Muscle layer of colon (tissue), 2 donors: ENCODE results near the gene UBQLN3.

Experiments used
- H3K27ac ChIP-seq: one replicate; pipeline ENCODE4 v1.7.0; 2013; ENCODE audit warnings: low read depth, mild to moderate bottlenecking, low read length, moderate library complexity
- H3K27me3 ChIP-seq, 2 donors: one replicate each; pipeline ENCODE4 v1.7.0; 2013; ENCODE audit warnings: low read length in 2 of 2, mild to moderate bottlenecking in 2 of 2; ENCODE audit not compliant: insufficient read depth in 2 of 2, control insufficient read depth in 1 of 2
- H3K36me3 ChIP-seq: one replicate; pipeline ENCODE4 v1.7.0; 2013; ENCODE audit warnings: mild to moderate bottlenecking, low read length; ENCODE audit not compliant: insufficient read depth
- H3K4me1 ChIP-seq: one replicate; pipeline ENCODE4 v1.7.0; 2013; ENCODE audit warnings: mild to moderate bottlenecking, low read length; ENCODE audit not compliant: insufficient read depth
- H3K4me3 ChIP-seq, 2 donors: one replicate each; pipeline ENCODE4 v1.7.0; 2013; ENCODE audit warnings: low read length in 2 of 2, low read depth in 1 of 2, mild to moderate bottlenecking in 1 of 2, moderate library complexity in 1 of 2
- H3K9ac ChIP-seq: one replicate; pipeline ENCODE4 v1.7.0; 2013; ENCODE audit warnings: low read length
- H3K9me3 ChIP-seq: one replicate; pipeline ENCODE4 v1.7.0; 2013; ENCODE audit warnings: mild to moderate bottlenecking, low read length
- donor health status: abdominal sarcoma.
- donor health status: Adenocarcinoma of cecum.

The UBQLN3 gene

GRCh38 chr11:5531053-5531831 lies 21.5 kb upstream of the UBQLN3 start:
- Histone ChIP-seq H3K9ac (no peak overlapping the region), H3K27ac (no peak overlapping the region), H3K36me3 (no peaks in the 10 kb centered on the region), H3K9me3 (no peaks in the 10 kb centered on the region), H3K4me1 (no peaks in the 10 kb centered on the region), H3K4me3 (no peak overlapping the region), H3K27me3 (no peaks in the 10 kb centered on the region)

DNA sequence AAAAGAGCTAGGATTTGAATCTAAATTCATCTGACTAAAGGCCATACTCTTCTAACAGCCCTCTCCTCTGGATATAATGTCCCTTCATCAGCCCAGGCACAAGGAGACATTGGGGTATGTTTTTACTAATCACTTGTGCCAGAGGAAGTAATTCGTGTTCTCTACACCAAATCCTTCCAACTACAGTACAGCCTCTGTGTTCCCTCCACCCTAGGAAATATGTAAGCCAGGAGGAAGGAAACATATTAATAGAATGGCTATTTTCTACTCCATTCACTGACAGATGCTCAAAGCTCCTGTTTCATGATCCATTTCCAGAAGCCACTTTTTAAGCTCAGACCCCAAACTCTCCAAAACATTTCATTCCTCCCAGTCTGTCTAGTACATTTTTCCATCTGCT lies 18.7 kb upstream of the UBQLN3 start:
- Histone ChIP-seq H3K9me3 (no peaks in the 10 kb centered on the region), H3K4me1 (no peaks in the 10 kb centered on the region), H3K27me3 (no peaks in the 10 kb centered on the region), H3K4me3 (no peak overlapping the region), H3K27ac (no peak overlapping the region), H3K9ac (no peak overlapping the region), H3K36me3 (no peaks in the 10 kb centered on the region)

- Histone ChIP-seq H3K4me3 (no peak overlapping the region), H3K27ac (no peak overlapping the region)
Observed at GRCh38 chr11:5527716-5528115, 18.0 kb upstream of the UBQLN3 start.

DNA sequence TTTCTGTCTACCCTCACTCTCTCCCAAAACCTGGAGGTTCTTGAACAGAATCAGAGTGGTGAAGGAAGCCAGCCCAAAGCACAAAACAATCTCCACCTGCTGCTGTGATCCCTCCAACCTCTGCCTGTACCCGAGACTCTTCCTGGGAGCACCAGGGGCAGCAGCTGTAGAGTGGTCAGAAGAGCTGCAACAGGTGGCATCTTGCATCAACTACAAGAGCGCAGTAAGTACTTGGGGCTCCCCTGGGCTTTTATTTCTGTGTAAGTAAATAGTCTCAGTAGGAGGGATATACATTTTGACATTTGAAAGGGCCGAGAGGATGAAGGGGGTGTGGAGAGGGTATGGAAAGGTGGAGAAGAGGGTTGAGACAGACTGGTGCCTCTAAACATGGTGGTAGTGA lies 15.0 kb upstream of the UBQLN3 start:
- Histone ChIP-seq H3K27ac (no peak overlapping the region), H3K4me1 (no peaks in the 10 kb centered on the region), H3K27me3 (no peaks in the 10 kb centered on the region), H3K9me3 (no peaks in the 10 kb centered on the region), H3K36me3 (no peaks in the 10 kb centered on the region), H3K9ac (no peak overlapping the region), H3K4me3 (no peak overlapping the region)

More at GRCh38 chr11:5527716-5528115, 18.0 kb upstream of the UBQLN3 start:
- Histone ChIP-seq H3K27me3 (no peaks in the 10 kb centered on the region), H3K9me3 (no peaks in the 10 kb centered on the region), H3K4me1 (no peaks in the 10 kb centered on the region), H3K36me3 (no peaks in the 10 kb centered on the region), H3K9ac (no peak overlapping the region)

GRCh38 chr11:5522308-5522707 lies 12.6 kb upstream of the UBQLN3 start:
- H3K4me3 ChIP-seq = no peak overlapping the region
- H3K27ac ChIP-seq = no peak overlapping the region
- H3K9ac ChIP-seq = no peak overlapping the region
- H3K27me3 ChIP-seq = no peaks in the 10 kb centered on the region
- H3K36me3 ChIP-seq = no peaks in the 10 kb centered on the region
- no peaks in the 10 kb centered on the region for H3K9me3 ChIP-seq
- H3K4me1 ChIP-seq = no peaks in the 10 kb centered on the region

DNA sequence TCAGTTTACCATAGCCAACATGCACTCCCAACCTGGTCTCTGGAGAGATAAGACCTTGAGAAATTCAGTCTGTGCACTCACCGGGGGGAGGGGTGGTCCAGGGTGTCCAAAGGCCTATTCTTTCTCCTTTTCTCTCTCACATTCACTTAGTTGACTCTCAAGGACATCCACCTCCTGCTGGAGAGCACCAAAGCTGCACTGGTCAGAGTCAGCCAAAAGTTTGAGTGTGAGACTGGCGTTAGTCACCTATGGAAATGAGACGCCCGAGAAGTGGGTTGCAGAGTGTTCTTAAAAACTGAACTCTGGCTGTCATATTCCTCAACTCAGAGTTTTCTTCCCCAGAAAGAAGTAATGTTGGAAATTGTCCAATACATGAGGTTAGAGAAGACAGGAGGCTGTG lies 11.8 kb upstream of the UBQLN3 start:
- Histone ChIP-seq H3K9ac (no peak overlapping the region), H3K27ac (no peak overlapping the region), H3K4me3 (no peak overlapping the region), H3K27me3 (no peaks in the 10 kb centered on the region), H3K4me1 (no peaks in the 10 kb centered on the region), H3K36me3 (no peaks in the 10 kb centered on the region), H3K9me3 (no peaks in the 10 kb centered on the region)

GRCh38 chr11:5516599-5516998 lies 6.8 kb upstream of the UBQLN3 start, which contains the start of gene UBQLNL:
TSS of gene UBQLNL (minus strand) at chr11:5516699. CDS start at chr11:5516441, 258 bp downstream.
- Histone ChIP-seq H3K9ac (no peak within 1 kb of the TSS), H3K27me3 (no peaks in the 10 kb centered on the region), H3K27ac (no peak within 1 kb of the TSS), H3K4me3 (no peak within 1 kb of the TSS), H3K9me3 (no peaks in the 10 kb centered on the region), H3K36me3 (no peaks in the 10 kb centered on the region), H3K4me1 (no peaks in the 10 kb centered on the region)

DNA sequence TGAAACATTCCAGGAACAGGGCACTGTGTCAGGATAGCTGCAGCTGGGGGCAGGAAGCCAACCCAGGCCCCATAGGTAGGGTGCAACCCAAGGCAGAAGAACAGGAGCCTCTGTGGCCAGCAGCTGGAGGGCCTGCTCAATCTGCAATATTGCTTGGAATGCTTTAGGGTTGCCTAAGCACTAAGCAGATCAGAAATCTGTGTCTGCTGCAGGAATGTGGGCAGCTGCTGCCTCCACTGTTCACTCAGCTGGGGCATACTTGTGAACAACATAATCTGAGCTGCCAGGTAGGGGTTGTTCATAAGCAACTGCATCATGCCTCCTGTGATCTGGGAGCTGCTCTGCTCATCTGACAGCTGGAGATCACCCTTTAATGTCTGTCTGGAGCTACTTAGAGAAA lies 5.1 kb upstream of the UBQLN3 start:
- Histone ChIP-seq H3K27ac (no peak overlapping the region), H3K27me3 (no peaks in the 10 kb centered on the region), H3K9ac (no peak overlapping the region), H3K36me3 (no peaks in the 10 kb centered on the region), H3K4me1 (no peaks in the 10 kb centered on the region), H3K4me3 (no peak overlapping the region), H3K9me3 (no peaks in the 10 kb centered on the region)

- no peaks in the 10 kb centered on the region for H3K4me1 ChIP-seq
- no peak overlapping the region for H3K27ac ChIP-seq
- H3K9me3 ChIP-seq = no peaks in the 10 kb centered on the region
- H3K27me3 ChIP-seq = no peaks in the 10 kb centered on the region
- H3K36me3 ChIP-seq = no peaks in the 10 kb centered on the region
- H3K9ac ChIP-seq = no peak overlapping the region
- no peak overlapping the region for H3K4me3 ChIP-seq
Observed at GRCh38 chr11:5508605-5509004, 1.2 kb downstream of the UBQLN3 start.

GRCh38 chr11:5507933-5508305 lies 1.8 kb downstream of the UBQLN3 start:
- Histone ChIP-seq H3K27me3 (no peaks in the 10 kb centered on the region), H3K4me1 (no peaks in the 10 kb centered on the region), H3K36me3 (no peaks in the 10 kb centered on the region), H3K27ac (no peak overlapping the region), H3K4me3 (no peak overlapping the region), H3K9me3 (no peaks in the 10 kb centered on the region), H3K9ac (no peak overlapping the region)

DNA sequence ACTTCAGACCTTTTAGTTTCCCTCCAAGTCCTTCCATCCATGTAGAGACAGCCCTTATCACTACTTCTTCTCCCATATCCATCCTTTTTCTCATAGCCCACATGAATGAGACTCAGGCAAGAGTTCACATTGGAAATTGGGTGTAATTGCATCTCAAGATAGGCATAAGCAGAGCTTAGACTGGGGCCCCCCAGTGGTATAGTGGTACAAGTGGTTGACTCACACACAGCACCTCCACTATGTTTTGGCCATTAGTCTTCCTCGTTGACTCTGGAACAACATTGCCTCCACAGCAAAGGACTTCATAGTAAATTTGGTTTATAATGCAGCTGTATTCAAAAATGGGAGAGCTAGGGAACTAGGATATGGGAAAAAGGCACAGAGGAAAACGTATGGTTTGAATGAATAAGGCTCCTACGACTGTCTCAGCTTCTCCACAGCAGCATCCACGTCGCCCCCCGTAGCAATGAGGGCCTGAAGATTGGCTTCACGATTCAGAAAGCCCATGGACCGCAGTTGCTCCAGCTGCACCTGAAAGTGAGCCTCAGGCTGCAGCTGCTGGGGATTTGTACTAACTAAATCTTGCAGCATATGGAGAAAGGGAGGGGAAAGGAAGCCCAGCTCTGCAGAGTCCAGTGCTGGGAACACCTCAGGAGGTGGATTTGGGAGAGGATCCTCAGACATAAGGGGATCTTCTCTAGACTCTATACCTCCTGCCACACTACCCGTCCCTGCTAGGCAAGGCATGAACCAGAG lies 2.4 kb downstream of the UBQLN3 start:
- Histone ChIP-seq H3K4me3 (no peak overlapping the region), H3K4me1 (no peaks in the 10 kb centered on the region), H3K36me3 (no peaks in the 10 kb centered on the region), H3K9me3 (no peaks in the 10 kb centered on the region), H3K27me3 (no peaks in the 10 kb centered on the region), H3K9ac (no peak overlapping the region), H3K27ac (no peak overlapping the region)
